HG02798 (cell line): Measurements from ENCODE around the gene CACNB4.

Source experiments
- ATAC-seq: cut with Tn5 transposase; IDR thresholded peaks from one replicate; pipeline ENCODE4 v1.9.1; 2021; ENCODE audit warnings: mild to moderate bottlenecking; ENCODE audit not compliant: unreplicated experiment, poor library complexity

CACNB4 gene

DNA sequence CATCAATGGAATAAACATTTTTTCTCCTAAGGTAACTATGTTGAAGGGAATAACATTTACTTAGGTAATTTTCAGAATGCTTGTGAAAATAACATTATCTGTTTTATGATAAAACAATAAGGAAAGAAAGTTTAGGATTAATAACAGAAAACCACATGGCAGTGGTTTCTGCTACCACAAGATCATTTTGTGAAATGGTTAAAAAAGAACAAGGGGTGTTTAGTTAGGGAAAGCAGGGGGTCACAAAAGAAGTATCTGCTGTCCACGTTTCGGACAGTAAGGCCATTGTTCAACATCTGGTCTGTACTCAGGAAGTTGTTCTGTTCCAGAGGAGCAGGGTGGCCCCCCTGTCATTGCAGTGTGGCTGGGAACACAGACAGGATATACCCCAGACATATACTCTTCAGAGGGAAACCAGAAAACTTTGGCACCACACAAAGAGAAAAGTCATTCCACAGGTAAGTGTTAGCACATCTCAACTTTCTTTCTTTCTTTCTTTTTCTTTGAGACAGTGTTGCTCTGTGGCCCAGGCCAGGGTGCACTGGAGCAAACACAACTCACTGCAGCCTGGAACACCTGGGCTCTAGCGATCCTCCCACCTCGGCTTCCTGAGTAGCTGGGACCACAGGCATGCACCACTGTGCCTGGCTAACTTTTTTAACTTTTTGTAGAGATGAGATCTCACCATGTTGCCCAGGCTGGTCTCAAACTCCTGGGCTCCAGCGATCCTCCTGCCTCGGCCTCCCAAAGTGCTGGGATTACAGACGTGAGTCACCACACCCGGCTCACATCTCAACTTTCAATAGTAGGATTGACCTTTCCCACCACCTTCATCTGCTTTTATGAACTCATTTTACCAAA lies 255.8 kb downstream of the CACNB4 start:
- peak; percentile 32 for ATAC-seq

DNA sequence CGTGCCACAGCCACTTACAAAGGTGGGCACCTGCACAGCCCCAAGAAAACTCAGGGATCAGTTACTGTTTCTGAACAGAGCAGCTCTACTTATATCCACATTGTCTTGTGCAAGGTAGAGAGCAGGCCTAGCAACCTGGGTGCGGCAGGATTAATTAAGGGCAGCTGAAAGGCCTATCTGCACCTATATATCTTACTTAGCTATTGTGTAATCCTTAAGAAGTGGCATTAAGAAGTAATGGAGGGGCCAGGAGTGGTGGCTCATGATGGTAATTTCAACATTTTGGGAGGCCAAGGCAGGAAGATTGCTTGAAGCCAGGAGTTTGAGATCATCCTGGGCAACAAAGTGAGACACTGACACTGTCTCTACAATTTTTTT lies 257.8 kb downstream of the CACNB4 start:
- no peak for ATAC-seq

DNA sequence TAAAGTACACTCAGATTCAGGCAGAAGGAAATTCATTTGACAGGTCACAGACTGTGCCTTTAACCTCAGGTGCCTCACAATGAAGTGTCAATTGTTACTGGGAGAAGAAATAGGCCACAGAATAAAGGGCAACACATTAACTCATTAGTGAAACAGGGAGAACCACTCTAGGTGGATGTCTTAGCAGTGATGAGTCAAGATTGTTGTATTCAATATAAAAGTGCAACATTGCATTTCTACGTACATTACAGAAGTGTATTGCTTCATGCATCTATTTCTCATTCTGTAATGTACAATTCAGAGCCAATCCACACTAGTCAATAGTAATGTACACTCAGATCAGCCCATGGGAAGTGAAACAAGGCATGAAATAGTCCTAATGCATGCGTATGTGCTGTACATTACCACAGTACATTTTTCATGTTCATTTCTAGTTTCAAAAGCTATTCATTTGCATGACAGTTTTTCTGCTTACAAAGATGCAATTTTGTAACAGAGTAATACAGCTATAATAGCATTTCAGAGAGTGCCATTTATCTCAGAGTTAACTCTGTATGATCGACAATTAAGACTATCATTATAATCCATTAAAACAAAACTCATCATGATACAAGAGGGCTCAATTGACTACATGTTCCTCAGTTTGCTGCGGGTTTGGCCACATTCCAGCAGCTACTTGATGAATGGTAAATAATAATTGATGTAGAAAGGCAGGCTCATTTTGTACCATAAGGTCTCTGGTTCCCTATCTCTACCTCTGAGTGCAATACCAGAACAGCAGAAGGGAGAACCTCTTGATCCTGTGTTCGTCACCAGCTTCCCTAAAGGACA lies 258.4 kb downstream of the CACNB4 start:
- peak; percentile 98 for ATAC-seq

DNA sequence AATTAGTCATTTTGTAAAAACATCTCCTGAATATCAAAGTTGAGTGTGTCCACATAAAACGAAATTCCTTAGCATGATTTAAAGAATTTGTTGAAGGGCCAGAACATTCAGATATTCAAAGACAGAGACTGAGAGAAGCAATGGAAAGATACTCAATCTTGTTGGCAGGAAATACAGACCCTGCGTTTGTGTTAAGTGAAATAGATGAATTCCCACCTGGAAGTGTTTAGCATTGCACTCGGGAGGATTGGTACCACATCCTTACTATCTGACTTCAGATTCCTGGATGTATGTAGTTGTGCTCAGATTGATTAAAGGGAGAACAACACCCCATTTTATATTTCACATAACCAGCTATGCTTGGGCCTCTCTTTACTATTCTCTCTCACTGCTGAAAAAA lies 260.9 kb downstream of the CACNB4 start:
- no peak for ATAC-seq

DNA sequence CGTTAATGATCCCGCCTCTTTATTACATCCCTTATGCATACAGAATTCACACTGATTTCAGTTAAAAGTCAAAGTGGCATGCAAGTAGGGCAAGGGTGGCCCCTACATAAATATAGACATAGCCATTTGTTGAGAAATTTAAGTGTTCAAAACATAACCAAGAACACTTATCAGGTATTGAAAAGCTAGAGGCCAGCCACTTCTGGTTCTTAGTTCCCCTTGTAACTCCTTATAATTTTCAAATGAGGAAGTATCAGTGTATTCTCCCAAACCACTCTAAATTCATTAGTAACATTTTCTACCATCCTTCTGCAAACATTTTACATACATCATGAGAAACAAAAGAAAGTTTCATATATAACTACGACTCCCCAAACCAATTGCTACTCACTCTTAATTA lies 264.9 kb downstream of the CACNB4 start:
- no peak for ATAC-seq

DNA sequence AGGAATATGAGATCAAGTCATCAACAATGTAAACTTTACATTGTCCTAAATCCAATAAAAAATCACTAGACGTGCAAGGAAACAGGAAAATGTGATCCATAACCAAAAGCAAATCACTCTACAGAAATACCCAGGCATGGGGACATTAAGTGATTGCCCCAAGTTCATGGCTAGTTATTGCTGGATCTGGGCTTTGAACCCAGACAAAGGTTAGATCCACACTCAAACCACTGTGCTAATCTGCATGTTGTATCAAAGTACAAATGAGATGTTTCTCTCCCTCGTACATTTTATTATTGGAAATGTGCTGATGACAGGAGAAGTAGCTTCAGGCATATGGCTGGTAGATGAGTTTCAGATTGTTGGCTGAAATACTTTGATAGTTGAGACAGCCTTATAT lies 267.9 kb downstream of the CACNB4 start:
- no peak for ATAC-seq

DNA sequence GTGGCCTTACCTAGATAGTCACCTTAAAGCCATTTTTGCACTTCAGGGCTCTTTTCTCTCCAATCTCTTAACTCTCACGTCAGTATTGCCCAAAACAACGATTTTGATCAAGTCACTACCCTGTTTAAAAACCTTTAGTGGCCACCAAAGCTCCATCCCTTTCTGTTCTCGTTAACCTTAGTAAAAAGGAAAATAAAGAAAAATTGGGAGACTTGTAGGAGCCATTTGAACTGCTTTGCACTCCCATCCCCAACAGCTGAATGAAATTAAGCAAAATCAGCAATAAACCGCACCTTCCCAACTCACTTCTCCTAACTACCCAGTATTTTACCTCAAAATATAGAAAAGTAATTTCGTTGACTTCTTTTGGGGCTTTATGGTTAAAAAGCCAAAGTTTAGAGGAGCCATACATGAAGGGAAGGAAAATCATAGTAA lies 269.9 kb downstream of the CACNB4 start:
- no peak for ATAC-seq

DNA sequence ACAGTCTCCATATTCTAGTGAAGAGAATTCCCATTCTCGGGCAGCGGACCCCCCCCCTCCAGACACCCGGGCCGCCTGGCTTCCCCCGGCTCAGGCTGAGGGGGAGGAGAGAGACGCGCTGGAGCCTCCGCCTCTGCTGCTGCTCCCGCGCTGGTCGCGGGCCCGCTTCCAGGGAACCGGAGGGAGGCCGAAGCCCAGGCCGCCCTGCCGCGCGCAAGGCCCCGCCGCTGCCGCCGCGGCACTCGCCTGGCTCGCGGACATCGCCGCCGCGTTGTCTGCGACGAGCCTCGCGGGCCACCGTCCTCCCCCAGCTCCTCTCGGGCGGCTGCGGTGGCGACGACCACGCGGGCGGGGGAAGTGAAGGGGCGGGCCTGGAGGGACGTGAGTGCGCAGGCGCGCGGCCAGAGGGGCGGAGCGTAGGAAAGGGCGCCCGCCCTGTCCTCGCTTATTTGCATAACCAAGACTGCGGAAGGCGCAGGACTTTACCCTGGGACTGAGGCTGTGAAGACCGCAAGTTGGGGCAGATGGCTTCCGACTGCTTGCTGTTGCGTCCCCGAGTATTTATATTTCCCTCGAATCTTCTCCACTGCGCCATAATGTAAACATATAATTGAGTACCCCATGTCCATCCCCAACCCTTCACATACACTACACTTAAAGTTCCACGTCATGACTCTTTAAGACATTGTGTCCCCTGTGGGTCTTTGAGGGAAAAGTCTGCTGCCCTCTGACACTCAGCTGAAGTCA lies 270.5 kb downstream of the CACNB4 start, which contains the start of gene ARL5A:
ARL5A (minus strand) TSS at position 279 of the 747 bp plus-strand sequence; CDS start at position 34, 245 bp downstream.
- ATAC-seq = peak; percentile 95

DNA sequence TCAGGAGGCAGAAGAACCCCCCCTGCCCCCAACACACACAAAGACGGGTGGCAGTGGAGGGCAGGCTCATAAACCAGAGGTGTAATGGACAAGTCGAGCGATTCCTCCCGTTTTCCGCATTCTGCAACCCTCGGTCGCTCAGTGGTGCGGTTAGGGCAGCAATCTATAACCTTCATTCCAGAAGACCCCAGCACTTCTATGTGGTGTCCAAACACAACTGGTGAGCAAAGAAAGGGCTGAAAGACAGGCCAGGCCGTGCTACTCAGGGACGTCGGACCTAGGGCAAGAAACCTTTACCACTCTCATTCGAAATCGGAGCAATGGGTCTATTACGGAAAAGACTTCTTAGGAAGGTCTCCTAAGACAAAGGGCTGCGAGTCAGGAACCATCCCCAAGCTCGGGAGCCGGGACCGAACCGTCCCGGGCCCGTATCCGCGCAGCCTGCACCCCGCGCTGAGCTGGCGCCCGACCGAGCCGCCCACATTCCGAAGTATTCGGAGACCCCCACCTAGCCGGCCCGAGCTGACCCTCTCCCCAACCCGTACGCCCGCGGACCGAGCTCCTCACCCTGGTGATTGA lies 271.2 kb downstream of the CACNB4 start:
- peak; percentile 22 for ATAC-seq

DNA sequence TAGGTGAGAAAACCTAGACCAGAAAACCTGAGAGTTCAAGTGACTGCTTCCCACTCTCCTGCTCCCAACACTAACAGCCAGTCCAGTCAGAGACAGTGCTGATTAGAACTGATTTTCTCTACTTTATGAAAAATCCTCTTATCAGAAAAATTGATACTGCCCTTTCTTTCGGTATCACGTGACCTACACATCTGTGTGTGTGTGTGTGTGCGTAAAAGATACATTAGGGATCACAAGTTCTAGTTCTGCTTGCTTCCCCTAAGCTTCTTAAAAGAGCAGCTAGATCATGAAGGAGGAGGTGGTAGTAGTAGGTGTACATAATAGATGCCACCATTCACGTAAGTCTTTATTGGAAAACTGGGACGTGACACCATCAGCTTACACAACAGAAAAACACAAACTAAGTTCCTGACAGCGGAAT lies 272.1 kb downstream of the CACNB4 start:
- no peak for ATAC-seq

DNA sequence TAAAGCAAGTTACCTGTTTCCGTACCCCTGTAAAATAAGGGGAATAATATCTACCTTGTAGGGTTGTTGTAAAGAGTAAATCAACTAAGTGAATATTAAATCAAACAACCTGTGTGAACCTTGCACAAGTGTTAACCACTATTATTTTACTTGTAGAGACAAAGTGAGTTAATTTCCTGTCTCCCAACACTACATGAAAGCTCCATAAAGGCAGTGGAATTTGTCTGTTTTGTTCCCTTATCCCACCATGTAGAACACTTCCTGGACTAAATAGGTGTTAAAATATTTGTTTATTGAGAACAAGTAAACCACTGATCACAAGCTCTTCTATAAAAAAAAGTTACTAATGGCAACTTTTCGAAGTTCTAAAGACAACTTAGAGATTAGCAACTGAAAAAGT lies 274.0 kb downstream of the CACNB4 start:
- no peak for ATAC-seq

DNA sequence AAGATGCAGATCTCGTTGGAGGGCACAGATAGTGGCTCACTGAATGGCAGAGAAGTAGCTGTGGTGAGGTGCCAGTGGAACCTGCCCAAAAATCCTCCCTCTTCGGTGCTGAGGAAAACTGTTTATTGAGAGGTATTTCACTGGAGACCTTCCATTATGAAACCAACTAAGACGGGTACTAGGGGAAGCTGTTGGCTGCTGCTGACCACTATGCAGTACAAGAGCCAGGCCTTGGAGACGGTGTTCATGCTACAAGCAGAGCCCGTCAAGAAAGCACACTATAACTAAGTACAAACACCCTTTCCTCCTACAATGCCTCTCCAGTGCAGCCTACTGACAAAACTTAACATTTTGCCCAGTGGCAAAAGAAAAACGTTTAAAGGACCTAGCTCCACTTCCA lies 275.2 kb downstream of the CACNB4 start:
- ATAC-seq = no peak

DNA sequence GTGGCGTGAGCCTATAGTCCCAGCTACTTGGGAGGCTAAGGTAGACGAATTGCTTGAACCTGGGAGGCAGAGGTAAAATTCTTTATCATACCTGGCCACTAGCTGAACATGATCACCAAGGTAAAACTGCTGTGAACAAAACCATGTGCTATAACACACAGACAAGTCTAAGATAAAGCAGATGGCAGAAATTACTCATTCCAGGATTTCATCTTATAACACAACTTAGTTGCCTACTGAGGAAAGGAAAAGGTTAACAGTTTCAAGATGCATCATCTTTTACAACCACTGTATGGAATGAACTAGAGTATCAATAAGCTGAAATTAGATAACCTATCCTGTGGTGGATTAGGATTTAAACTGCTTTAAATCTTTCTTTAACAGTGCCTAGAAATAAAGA lies 278.9 kb downstream of the CACNB4 start:
- peak; percentile 61 for ATAC-seq

DNA sequence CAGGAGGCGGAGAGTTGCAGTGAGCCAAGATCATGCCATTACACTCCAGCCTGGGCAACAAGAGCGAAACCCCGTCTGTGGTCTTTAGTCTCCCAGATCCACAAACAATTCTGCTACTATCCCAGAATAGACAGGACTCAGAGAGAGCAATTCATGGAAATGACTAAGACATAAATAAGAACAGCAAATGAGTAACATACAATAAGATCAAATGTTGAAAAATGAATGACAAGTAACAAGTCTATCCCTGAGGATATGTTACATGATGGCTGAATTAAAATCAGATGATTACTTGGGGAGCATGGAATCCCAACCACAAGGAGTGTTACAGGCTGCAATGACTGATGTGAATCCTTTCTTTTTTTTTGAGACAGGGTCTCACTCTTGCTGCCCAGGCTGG lies 280.9 kb downstream of the CACNB4 start:
- ATAC-seq = no peak

DNA sequence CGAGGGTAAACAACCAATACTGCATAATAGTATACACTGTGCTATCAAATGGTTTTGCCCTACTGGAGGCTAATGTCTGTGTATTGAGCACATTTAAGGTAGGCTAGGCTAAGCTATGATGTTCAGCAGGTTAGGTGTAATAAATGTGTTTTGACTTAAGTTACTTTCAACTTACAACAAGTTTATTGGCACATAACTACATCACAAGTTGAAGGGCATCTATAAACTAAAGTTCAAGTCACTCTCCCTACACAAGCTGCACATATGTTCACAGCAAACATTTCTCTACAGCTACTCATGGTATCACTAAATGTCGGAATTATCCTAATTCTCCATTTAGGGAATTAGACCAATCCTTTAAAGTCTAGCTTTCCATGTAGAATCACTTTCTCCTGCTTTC lies 282.0 kb downstream of the CACNB4 start:
- ATAC-seq = no peak

DNA sequence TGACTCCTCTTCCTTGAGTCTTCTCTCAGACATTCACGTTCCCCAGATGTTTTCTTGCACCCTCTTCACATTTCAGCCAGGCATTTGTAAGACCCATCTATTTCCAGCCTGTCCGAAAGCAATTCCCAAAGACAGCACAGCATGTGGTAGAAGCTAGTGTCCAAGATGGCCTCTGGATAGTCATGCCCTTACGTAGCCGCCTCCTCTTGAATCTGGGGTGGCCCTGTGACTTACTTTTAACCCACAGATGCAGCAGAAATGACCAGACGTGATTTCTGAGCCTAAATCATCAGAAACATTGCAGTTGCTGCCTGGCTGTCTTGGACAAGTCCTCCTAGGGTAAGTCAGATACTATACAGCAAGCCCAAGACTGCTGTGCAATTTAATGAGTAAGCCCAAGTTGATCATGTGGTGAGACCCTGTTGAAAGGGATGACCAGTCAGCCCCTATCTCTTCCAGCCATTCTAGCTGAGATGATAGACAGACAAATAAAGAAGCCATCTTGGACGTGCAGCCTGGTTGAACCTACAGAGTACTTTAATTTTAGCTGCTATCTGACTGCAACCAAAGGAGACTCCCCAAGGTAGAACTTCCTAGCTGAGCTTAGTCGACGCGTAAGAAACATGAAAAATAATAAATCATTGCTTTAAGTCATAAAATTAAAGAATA lies 282.9 kb downstream of the CACNB4 start:
- no peak for ATAC-seq

DNA sequence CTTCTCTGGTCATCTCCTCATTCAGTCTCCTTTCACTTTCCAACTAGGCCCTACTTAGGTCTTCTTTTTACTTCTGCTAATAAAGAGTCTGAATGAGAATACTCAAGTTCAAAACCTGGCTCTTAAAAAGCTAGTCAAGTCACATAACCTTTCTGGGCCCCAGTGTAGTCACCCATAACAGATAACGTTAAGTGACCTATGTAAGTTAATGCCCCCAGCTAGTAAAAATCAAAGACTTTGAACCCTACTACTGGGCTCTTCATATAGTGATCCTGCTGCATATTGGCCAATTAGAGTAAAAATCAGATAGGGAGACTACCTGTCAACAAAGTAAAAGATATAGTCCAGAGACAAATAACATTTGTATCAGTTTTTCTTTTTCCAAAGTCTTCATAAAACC lies 288.4 kb downstream of the CACNB4 start:
- no peak for ATAC-seq

DNA sequence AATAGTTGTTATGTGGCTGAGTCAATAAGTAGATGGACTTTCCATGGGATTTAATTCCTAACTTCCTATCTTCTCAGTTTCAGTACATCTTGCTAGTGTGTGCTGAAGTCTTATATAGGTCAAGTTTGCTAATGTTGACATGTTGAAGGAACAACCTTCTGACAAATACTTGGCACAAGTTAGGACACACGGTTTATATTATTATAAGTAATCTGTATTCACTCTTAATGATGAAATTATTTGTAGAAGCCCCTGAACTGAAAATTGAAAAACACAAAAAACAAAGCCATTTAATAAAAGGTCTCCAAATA lies 289.8 kb downstream of the CACNB4 start:
- no peak for ATAC-seq

DNA sequence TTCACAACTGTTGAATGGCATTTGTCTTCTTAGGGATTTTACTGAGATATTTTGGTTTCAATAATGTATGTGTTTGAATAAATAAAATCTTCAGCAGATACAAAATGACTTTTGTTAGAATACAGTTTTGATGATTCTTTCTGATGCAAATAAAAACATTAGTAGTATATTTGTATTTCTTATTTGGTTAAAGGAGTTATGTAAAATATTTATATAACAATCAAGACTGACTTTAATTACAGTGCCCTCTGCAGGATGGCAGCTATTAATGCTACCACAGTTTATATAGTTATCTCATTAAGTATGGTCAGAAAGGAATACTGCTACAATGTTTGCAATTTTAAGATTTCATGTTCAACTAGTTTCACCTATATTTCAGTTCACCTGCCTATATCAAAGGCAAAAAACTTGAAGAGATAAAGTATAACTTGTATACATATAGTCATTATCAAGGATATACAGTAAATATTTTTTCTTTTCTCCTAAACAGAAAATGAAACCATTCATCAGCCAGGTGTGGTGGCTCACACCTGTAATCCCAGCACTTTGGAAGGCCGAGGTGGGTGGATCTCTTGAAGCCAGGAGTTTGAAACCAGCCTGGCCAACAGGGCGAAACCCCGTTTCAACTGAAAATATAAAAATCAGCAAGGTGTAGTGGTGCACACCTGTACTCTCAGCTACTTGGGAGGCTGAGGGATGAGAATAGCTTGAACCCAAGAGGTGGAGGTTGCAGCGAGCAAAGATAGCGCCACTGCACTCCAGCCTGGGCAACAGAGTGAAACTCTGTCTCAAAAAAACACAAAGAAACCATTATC lies 290.4 kb downstream of the CACNB4 start:
- peak; percentile 53 for ATAC-seq
